ENCODE data around the gene SMAD6. TPM values are rescaled to one million over a fixed set of nuclear protein-coding genes. Genes with fewer than 3 reads are reported as not detected.

SMAD6 gene
- polyA plus RNA-seq, 1 donor = 25.4 TPM

DNA sequence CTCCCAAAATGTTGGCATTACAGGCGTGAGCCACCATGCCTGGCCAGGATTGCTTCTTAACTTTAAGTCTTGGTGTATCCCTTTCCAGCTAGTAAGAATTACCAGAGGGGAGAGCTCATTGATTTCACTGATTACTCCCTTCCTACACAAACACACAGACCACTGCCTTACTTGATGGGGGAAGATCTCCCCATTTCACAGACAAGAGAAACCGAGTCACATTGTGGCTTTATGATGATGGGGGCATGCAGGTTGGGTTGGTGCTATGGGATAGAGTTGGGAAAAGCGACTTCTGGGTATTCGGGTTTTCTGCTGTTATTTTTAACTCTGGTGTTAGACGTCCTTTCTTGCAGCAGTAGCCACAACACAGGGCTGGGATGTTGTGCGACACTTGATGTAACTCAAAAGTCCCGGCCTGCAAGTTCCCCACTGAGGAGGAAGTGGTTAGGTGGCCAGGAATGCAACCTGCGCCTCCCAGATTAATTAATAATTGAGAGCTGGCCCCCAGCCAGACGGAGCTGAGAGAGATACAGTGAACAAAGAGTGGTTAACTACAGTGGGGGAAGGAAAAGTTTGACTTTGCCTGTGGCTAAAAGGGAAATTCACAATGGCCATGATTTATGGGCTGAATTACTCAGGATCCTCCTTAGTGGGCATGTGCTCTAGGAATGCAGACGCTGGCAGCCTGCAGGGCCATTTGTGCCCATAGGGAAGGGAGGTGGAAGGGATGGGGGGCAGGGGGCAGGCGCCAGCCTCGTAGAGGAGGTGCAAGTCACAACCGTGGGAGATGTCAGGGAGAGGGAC, 63.6 kb downstream of the SMAD6 start:
- H3K27ac ChIP-seq (ENCODE audit: low read length) = peak overlapping the region; percentile 81
- H3K36me3 ChIP-seq (ENCODE audit: control insufficient read depth, insufficient read depth, low read length) = no peaks in the 10 kb centered on the region
- H3K9me3 ChIP-seq (ENCODE audit: control insufficient read depth, low read depth, low read length) = no peaks in the 10 kb centered on the region
- no CpG with 5 or more reads among the region's 13 CpGs for WGBS (ENCODE audit: insufficient coverage, low lambda C conversion rate)
- H3K4me1 ChIP-seq (ENCODE audit: control insufficient read depth, insufficient read depth, low read length) = peaks cover 97% of the 10 kb centered on the region
- DNase-seq = peak; percentile 89 to 97
- no peaks in the 10 kb centered on the region for H3K27me3 ChIP-seq (ENCODE audit: control insufficient read depth, insufficient read depth, low read length)
- H3K4me3 ChIP-seq (ENCODE audit: low read length) = no peak overlapping the region

DNA sequence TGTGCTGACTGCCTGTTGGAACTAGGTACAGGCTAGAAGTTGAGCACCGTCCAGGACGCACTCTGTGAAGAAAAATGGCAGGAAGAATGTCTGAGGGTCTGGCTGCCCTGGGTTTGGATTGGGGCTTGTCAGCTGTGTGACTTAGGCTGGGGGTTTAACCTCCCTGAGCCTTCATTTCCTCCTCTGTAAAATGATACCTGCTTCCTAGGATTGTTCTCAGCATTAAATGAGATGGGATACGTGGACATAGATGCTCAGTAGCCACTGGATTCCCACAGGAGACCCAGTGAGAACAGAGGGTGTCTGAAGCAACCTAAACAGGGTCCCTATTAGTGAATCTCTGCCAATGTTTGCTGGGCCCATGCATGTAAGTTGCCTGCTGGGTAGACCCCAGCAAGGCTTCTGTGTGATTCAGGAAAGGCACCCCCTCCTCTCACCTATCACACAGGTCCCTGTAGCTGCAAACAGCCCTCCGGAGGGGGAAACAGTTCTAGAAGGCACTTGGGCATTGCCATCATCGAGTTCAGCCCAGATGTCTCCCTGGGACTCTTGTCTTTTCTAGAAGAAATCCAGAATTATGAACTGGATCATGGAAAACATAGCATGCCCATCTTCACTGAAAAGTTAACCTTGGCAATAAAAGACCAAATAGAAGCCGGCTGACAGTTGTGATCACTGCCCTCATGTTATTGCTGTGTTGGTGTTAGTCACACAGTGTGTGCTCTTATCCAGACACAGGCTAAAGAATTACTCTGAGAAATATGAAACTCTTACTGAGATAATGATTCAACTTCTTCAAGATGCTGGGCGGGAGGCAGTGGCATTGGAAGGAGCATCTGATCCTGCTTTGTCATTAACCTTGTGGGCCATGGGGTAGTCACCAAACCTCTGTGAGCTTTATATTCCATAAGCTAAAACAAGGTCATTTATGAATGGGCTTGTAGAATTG, 64.5 kb downstream of the SMAD6 start:
- no peaks in the 10 kb centered on the region for H3K27me3 ChIP-seq (ENCODE audit: control insufficient read depth, insufficient read depth, low read length)
- H3K4me3 ChIP-seq (ENCODE audit: low read length) = no peak overlapping the region
- no peaks in the 10 kb centered on the region for H3K36me3 ChIP-seq (ENCODE audit: control insufficient read depth, insufficient read depth, low read length)
- WGBS (ENCODE audit: insufficient coverage, low lambda C conversion rate) = no CpG with 5 or more reads among the region's 7 CpGs
- H3K27ac ChIP-seq (ENCODE audit: low read length) = peak overlapping the region; percentile 81
- peak in 1 of 2 donors; percentile 61 for DNase-seq
- no peaks in the 10 kb centered on the region for H3K9me3 ChIP-seq (ENCODE audit: control insufficient read depth, low read depth, low read length)
- peaks cover 97% of the 10 kb centered on the region for H3K4me1 ChIP-seq (ENCODE audit: control insufficient read depth, insufficient read depth, low read length)

DNA sequence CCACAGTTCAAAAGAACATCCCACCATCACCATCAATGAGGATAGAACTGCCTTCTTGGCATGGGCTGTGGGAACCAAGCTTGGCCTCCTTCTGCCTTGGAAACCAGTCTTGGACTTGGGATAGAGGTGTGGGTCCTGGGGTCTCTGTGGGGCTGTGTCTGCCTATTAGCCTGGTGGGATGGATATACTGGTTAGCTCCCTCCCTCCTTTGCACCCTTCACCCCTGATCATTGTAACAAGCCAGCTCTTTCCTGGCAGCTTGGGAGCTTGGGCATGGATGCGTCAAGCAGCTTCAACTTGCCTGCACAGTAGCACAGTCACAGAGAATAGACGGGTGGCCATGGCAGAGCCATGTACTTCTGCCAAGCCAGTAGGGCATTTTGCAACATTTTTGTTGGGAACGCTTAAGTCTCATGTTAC, 65.2 kb downstream of the SMAD6 start:
- WGBS (ENCODE audit: insufficient coverage, low lambda C conversion rate) = no CpG with 5 or more reads among the region's 3 CpGs
- no peak for DNase-seq
- Histone ChIP-seq H3K27ac (ENCODE audit: low read length) (peak overlapping the region; percentile 81), H3K4me3 (ENCODE audit: low read length) (no peak overlapping the region), H3K9me3 (ENCODE audit: control insufficient read depth, low read depth, low read length) (no peaks in the 10 kb centered on the region), H3K27me3 (ENCODE audit: control insufficient read depth, insufficient read depth, low read length) (no peaks in the 10 kb centered on the region), H3K4me1 (ENCODE audit: control insufficient read depth, insufficient read depth, low read length) (peaks cover 97% of the 10 kb centered on the region), H3K36me3 (ENCODE audit: control insufficient read depth, insufficient read depth, low read length) (no peaks in the 10 kb centered on the region)

DNA sequence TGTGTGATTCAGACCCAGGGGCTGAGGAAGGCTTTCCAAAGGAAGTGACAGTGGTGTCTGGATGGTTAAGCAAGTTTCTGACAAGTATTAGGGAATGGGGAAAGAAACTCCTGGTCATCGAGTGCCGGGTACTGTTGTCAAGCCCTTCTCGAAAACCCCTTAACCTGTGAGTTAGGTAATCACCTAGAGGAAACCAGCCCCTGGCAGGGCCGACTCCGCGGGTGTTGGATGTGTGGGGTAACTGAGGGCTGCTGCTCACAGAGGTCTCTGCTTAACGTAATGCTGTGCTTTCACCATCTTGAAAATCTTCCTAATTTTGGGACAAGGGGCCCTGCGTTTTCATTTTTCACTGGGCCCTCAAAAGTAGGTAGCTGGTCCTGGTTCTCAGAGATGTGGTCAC, 67.0 kb downstream of the SMAD6 start:
- Histone ChIP-seq H3K36me3 (ENCODE audit: control insufficient read depth, insufficient read depth, low read length) (no peaks in the 10 kb centered on the region), H3K27ac (ENCODE audit: low read length) (no peak overlapping the region), H3K4me3 (ENCODE audit: low read length) (no peak overlapping the region), H3K27me3 (ENCODE audit: control insufficient read depth, insufficient read depth, low read length) (no peaks in the 10 kb centered on the region), H3K9me3 (ENCODE audit: control insufficient read depth, low read depth, low read length) (no peaks in the 10 kb centered on the region), H3K4me1 (ENCODE audit: control insufficient read depth, insufficient read depth, low read length) (peaks cover 96% of the 10 kb centered on the region)
- no CpG with 5 or more reads among the region's 8 CpGs for WGBS (ENCODE audit: insufficient coverage, low lambda C conversion rate)
- no peak for DNase-seq

DNA sequence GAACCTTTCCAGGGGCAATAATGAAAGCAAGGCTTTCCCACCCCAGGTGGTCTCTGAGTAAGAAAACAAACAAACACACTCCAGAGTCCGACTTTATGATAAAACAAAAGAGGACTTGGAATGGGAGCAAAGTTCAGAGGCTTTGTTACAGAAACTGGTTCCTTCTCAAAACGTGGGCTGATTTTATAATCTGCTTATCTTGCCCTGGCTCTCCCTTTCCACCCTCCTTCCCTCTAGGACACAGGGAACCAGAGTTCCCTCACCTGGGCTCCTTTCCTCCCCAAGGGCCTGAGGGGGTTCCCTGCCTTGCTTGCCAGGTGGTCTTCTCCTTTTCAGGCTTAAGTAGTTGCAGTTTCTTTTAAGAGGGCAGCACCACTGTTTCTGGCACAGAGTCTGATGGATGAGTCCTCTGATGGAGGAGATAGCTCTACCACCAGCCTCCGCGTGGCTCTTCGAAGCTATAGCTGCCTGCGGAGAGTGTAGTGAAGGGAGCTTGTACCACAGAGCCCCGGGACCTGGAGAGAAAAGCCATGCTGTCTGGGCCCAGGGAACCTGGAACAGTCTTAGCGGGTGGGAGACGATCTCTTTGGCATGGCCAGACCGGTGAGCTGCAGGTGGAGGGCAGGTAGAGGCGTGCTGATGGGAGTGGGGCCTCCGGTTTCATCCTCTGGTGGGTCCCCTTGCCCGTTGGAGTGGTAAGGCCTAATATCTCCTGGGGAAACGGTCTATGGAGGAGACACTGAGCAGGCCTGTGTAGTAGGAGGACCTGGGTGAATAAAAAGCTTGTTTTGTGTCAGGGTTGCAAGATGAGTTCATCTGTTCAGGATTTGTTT, 68.7 kb downstream of the SMAD6 start:
- H3K4me3 ChIP-seq (ENCODE audit: low read length) = no peak overlapping the region
- peak overlapping the region; percentile 85 for H3K27ac ChIP-seq (ENCODE audit: low read length)
- no peaks in the 10 kb centered on the region for H3K27me3 ChIP-seq (ENCODE audit: control insufficient read depth, insufficient read depth, low read length)
- H3K9me3 ChIP-seq (ENCODE audit: control insufficient read depth, low read depth, low read length) = no peaks in the 10 kb centered on the region
- WGBS (ENCODE audit: insufficient coverage, low lambda C conversion rate) = no CpG with 5 or more reads among the region's 14 CpGs
- H3K4me1 ChIP-seq (ENCODE audit: control insufficient read depth, insufficient read depth, low read length) = peaks cover 88% of the 10 kb centered on the region
- DNase-seq = peak; percentile 72 to 93
- H3K36me3 ChIP-seq (ENCODE audit: control insufficient read depth, insufficient read depth, low read length) = peaks cover 3% of the 10 kb centered on the region

DNA sequence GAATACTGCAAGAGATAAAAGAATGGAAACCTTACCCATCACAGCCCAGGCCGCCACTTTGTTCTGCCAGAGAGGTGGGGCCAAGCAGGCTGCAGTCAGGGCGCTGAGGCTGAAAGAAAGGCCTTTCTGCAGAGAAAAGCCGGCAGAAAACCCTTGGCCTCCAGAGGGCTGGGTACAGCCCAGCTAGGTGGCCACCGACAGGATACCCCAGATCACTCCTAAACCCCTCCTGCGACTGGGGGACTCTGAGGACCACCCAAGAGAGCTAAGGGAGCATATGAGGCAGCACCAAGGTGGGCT, 69.3 kb downstream of the SMAD6 start:
- Histone ChIP-seq H3K4me3 (ENCODE audit: low read length) (no peak overlapping the region), H3K36me3 (ENCODE audit: control insufficient read depth, insufficient read depth, low read length) (peaks cover 3% of the 10 kb centered on the region), H3K4me1 (ENCODE audit: control insufficient read depth, insufficient read depth, low read length) (peaks cover 83% of the 10 kb centered on the region), H3K27me3 (ENCODE audit: control insufficient read depth, insufficient read depth, low read length) (no peaks in the 10 kb centered on the region), H3K9me3 (ENCODE audit: control insufficient read depth, low read depth, low read length) (no peaks in the 10 kb centered on the region), H3K27ac (ENCODE audit: low read length) (peak overlapping the region; percentile 85)
- no CpG with 5 or more reads among the region's 5 CpGs for WGBS (ENCODE audit: insufficient coverage, low lambda C conversion rate)
- no peak for DNase-seq

DNA sequence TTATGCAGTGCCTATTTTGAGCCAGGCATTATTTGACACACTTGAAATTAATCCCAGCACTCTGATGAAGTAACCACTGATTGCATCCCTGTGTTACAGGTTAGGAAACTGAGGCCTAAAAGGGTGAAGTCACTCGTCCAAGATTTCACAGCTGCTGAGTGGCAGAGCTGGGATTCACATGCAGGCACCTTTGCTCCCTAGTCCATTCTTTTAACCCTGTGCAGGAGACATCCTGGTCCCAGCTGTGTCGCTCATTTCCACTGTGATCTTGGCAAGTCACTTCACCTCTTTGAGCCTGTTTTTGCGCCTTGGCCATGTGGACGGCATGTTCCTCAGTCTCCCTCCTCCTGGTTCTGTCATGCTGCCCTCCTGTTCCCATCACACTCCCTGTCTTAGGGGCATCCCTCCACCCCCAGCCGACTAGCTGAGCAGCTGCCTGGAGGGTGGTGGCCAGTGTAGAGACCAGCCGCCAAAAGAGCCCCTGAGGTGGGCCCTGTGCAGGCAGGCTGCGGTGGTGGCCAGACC, 70.6 kb downstream of the SMAD6 start:
- 60% methylated on average over 2 of the region's 7 CpGs for WGBS (ENCODE audit: insufficient coverage, low lambda C conversion rate)
- Histone ChIP-seq H3K4me1 (ENCODE audit: control insufficient read depth, insufficient read depth, low read length) (peaks cover 73% of the 10 kb centered on the region), H3K4me3 (ENCODE audit: low read length) (no peak overlapping the region), H3K9me3 (ENCODE audit: control insufficient read depth, low read depth, low read length) (no peaks in the 10 kb centered on the region), H3K36me3 (ENCODE audit: control insufficient read depth, insufficient read depth, low read length) (peaks cover 3% of the 10 kb centered on the region), H3K27ac (ENCODE audit: low read length) (peak overlapping the region; percentile 85), H3K27me3 (ENCODE audit: control insufficient read depth, insufficient read depth, low read length) (no peaks in the 10 kb centered on the region)
- DNase-seq = peak; percentile 60 to 79

DNA sequence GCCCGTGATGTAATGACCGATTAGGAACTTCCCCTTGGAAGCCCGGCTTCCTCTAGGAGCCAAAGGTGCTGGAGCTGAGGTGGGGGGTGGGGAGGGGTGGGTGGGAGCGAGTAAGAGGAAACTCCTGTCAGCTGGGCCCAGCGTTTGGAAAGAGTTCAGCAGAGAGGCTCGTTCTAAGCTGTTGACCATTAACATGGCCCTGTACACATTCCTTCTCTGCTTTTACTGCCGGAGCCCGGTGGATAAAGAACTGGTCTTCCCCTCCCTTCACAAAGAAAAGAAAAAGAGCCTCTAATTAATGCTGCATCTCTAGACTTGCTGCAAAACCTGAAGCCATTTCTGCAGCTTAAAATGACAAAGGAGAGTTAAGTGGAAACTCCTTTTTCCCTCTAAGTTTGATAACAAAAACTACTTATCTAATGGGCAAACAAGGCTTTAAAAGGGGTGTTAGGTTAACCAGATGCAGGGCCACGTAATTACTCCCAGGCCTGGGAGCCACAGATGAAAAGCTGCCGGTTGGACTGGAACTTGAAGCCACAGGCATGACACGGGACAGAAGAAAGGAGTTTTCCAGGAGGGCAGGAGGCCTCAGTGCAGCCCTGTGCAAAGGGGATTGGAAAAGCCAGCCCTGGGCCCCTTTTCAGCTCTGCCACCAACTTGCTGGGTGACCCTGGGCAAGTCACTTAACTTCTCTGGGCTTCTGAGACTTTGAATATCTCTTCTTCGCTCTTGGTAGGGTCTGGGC, 71.3 kb downstream of the SMAD6 start:
- H3K4me3 ChIP-seq (ENCODE audit: low read length) = no peak overlapping the region
- no CpG with 5 or more reads among the region's 12 CpGs for WGBS (ENCODE audit: insufficient coverage, low lambda C conversion rate)
- H3K27me3 ChIP-seq (ENCODE audit: control insufficient read depth, insufficient read depth, low read length) = no peaks in the 10 kb centered on the region
- H3K4me1 ChIP-seq (ENCODE audit: control insufficient read depth, insufficient read depth, low read length) = peaks cover 73% of the 10 kb centered on the region
- H3K36me3 ChIP-seq (ENCODE audit: control insufficient read depth, insufficient read depth, low read length) = peaks cover 3% of the 10 kb centered on the region
- H3K27ac ChIP-seq (ENCODE audit: low read length) = peak overlapping the region; percentile 85
- no peaks in the 10 kb centered on the region for H3K9me3 ChIP-seq (ENCODE audit: control insufficient read depth, low read depth, low read length)
- peak; percentile 60 to 68 for DNase-seq

DNA sequence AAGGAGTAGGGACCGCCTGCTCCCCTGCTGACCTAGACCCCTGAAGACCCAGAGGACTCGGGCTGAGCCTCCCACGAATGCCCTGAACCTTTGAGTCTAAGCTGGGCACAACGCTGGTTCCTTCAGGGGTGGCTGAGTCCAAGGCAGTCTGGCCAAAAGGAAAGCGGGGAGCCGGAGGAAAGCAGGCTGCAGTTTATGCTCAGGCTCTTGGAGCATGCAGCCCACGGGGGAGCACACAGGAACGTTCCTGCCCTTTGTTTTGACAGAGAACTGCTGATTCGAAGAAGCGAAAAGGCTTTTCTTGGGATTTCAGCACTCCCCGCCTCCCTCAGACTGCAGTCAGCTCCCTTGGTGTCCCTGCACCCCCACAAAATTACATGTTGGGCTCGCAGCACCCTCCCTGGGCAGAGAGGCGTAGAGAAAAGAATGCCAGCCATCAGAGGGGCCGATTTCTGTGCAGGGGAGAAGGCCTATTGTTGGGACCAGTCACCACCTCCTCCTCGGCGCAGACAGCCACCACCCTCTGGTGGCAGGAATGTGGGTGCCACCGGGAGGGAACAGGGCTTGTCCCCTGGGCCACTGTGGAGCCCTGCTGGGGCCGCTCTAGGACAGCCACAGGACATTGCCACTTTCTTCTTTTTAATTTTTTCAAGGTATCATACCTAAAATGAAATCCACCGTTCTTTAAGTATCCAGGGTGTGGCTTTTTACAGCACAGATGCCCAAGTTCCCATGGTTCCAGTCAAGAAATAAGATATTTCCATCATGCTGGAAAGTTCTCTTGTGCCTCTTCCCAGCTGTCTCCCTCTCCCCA, 72.2 kb downstream of the SMAD6 start:
- DNase-seq = peak; percentile 82 to 85
- Histone ChIP-seq H3K36me3 (ENCODE audit: control insufficient read depth, insufficient read depth, low read length) (peaks cover 3% of the 10 kb centered on the region), H3K4me1 (ENCODE audit: control insufficient read depth, insufficient read depth, low read length) (peaks cover 73% of the 10 kb centered on the region), H3K27me3 (ENCODE audit: control insufficient read depth, insufficient read depth, low read length) (no peaks in the 10 kb centered on the region), H3K4me3 (ENCODE audit: low read length) (no peak overlapping the region), H3K9me3 (ENCODE audit: control insufficient read depth, low read depth, low read length) (no peaks in the 10 kb centered on the region), H3K27ac (ENCODE audit: low read length) (peak overlapping the region; percentile 85)
- WGBS (ENCODE audit: insufficient coverage, low lambda C conversion rate) = 13% methylated on average over 1 of the region's 19 CpGs

Data from large intestine (tissue), 3 donors.